GM13977 (cell line): Measurements from ENCODE around the gene NOL4L.

Experiments used
- DNase-seq: peaks from one replicate; pipeline ENCODE4 v3.0.0; 2012; ENCODE audit warnings: low spot score
- CTCF ChIP-seq: IDR thresholded peaks from 2 replicates; pipeline ENCODE4 v1.5.1; 2012; ENCODE audit warnings: mild to moderate bottlenecking, control low read depth; ENCODE audit not compliant: insufficient read depth; ENCODE audit errors: extremely low read depth, missing control alignments
- in situ Hi-C: fragments of 300-500 bp; cut with MboI; formaldehyde crosslinking; loops from one replicate; pipeline ENCODE4 v1.12.0; 2022; ENCODE audit warnings: low sequenced_read_pairs, low pct_unique_long_range_greater_than_20kb, mixed read lengths, inconsistent platforms; ENCODE audit not compliant: unreplicated experiment

Gene NOL4L

DNA sequence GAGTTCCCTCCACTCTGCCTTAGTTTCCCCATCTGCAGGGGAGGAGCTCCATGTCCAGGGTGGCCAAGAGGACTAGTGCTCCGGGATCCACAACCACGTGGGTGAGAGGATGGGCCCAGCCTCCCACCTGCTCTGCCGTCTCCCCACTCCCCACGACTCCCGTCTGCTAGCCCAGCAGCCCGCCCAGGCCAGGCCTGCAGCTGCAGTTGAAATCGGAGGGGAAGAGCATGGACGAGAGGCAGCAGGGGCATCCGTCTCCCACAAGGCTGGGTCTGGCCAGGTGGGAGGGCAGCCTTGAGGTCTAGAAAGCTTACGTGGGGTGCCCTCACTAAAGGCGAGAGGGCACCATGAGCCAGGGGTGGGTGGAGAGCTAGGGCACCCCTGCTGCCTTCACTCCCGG is 8.6 kb downstream of the NOL4L start:
- in situ Hi-C loops: no loop called here
- DNase-seq: no peak
- no peak for TF ChIP-seq CTCF

- in situ Hi-C loops: no loop called here
- TF ChIP-seq CTCF: no peak
- DNase-seq: no peak
These were observed 9.3 kb downstream of the NOL4L start for GRCh38 chr20:32575805-32576204.

DNA sequence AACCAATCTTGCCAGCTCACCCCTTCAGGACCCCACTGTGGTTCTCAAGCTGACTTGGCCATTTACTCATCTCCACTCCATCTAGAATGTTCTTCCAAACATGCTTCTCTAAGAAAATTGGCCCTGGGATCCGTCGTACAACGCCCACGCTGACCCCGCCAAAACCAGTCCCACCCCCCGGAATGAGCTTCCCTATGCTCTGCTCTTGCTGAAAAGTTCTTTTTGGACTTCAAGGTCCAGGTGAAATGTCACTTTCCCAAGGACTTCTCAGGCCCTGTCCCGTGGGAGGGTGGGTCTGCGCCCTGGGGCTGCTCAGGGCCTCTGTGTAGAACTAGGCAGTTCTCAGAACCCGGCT is 9.9 kb downstream of the NOL4L start:
- in situ Hi-C loops: no loop called here
- no peak for TF ChIP-seq CTCF
- no peak for DNase-seq

GRCh38 chr20:32574296-32575226 is 10.6 kb downstream of the NOL4L start:
- DNase-seq: no peak
- no peak for TF ChIP-seq CTCF
- in situ Hi-C loops: no loop called here

GRCh38 chr20:32573167-32573851 is 11.8 kb downstream of the NOL4L start:
- DNase-seq: no peak
- in situ Hi-C loops: no loop called here
- TF ChIP-seq CTCF: no peak

- no peak for DNase-seq
- TF ChIP-seq CTCF: no peak
- in situ Hi-C loops: no loop called here
These were observed 12.7 kb downstream of the NOL4L start for GRCh38 chr20:32572271-32572968.
